IMR-90 (cell line): ENCODE results near the gene ELF2. TPM values are rescaled to one million over a fixed set of nuclear protein-coding genes. Genes with fewer than 3 reads are reported as not detected.

ENCODE experiments used
- ATAC-seq: fragments of 200-7000 bp; cut with Tn5 transposase; 2 replicates; pipeline ENCODE4 v1.9.1; 2020; ENCODE audit warnings: low read depth, mild to moderate bottlenecking, moderate library complexity
- BruUV-seq: library from RNA; stranded (reverse); fragments of 400-500 nt; replicated peaks from 2 replicates; lab custom pipeline; 2021; lab: Mats Ljungman, UMichigan
- CTCF ChIA-PET: fragments of 300-600 bp; formaldehyde crosslinking; extraction: SDS; loops from one replicate; lab custom pipeline; 2021; ENCODE audit warnings: antibody characterized with exemption; lab: Yijun Ruan, JAX
- POLR2A ChIA-PET: fragments of 300-600 bp; sonication (Branson Sonifier 250); formaldehyde crosslinking; loops from one replicate; lab custom pipeline; 2022; ENCODE audit warnings: antibody characterized with exemption; ENCODE audit not compliant: unreplicated experiment; lab: Charles Lee
- DNase-seq: peaks from one replicate; pipeline ENCODE4 v3.0.0; 2013
- H2AFZ ChIP-seq: replicated peaks from 2 replicates; pipeline ENCODE3; 2013; ENCODE audit warnings: low read length, mild to moderate bottlenecking; ENCODE audit not compliant: poor library complexity
- H2AK5ac ChIP-seq: 2 replicates; pipeline ENCODE4 v1.6.1; 2013; ENCODE audit warnings: low read depth, low read length, inconsistent platforms
- H2AK9ac ChIP-seq: replicated peaks from 2 replicates; pipeline ENCODE3; 2013; ENCODE audit warnings: mild to moderate bottlenecking, low read depth, low read length, moderate library complexity; ENCODE audit not compliant: poor library complexity
- H2BK120ac ChIP-seq: 2 replicates; pipeline ENCODE4 v1.6.1; 2013; ENCODE audit warnings: low read depth, low read length, inconsistent platforms
- H2BK15ac ChIP-seq: 3 replicates; pipeline ENCODE4 v1.6.1; 2013; ENCODE audit warnings: low read depth, low read length, inconsistent platforms
- H2BK20ac ChIP-seq: 2 replicates; pipeline ENCODE4 v1.6.1; 2013; ENCODE audit warnings: low read depth, mild to moderate bottlenecking, inconsistent platforms, low read length, moderate library complexity
- H2BK5ac ChIP-seq: 2 replicates; pipeline ENCODE4 v1.6.1; 2013; ENCODE audit warnings: mild to moderate bottlenecking, low read depth, low read length, inconsistent platforms; ENCODE audit not compliant: poor library complexity, severe bottlenecking
- H3K14ac ChIP-seq: replicated peaks from 2 replicates; pipeline ENCODE4 v1.6.1; 2013; ENCODE audit warnings: low read depth, low read length, inconsistent platforms
- H3K18ac ChIP-seq: 2 replicates; pipeline ENCODE4 v1.6.1; 2013; ENCODE audit warnings: low read depth, low read length, control low read depth
- H3K23ac ChIP-seq: 2 replicates; pipeline ENCODE4 v1.6.1; 2013; ENCODE audit warnings: low read depth, low read length, inconsistent platforms
- H3K27ac ChIP-seq: 2 replicates; pipeline ENCODE4 v1.5.1; 2013; ENCODE audit warnings: mild to moderate bottlenecking, control low read depth, low read length; ENCODE audit not compliant: insufficient read depth
- H3K27me3 ChIP-seq: 2 replicates; pipeline ENCODE4 v1.6.1; 2013; ENCODE audit warnings: low read length; ENCODE audit not compliant: control insufficient read depth, insufficient read depth
- H3K36me3 ChIP-seq: 2 replicates; pipeline ENCODE4 v1.6.1; 2013; ENCODE audit warnings: low read length, mixed read lengths; ENCODE audit not compliant: control insufficient read depth, insufficient read depth
- H3K4ac ChIP-seq: 2 replicates; pipeline ENCODE4 v1.6.1; 2013; ENCODE audit warnings: low read depth, low read length, inconsistent platforms
- H3K4me1 ChIP-seq: 2 replicates; pipeline ENCODE4 v1.6.1; 2013; ENCODE audit warnings: low read length, mixed read lengths; ENCODE audit not compliant: control insufficient read depth, insufficient read depth
- H3K4me2 ChIP-seq: 2 replicates; pipeline ENCODE4 v1.6.1; 2013; ENCODE audit warnings: low read depth, mild to moderate bottlenecking, control low read depth, low read length, moderate library complexity
- H3K4me3 ChIP-seq: 2 replicates; pipeline ENCODE4 v1.5.1; 2013; ENCODE audit warnings: low read depth, mild to moderate bottlenecking, control low read depth, low read length, moderate library complexity; ENCODE audit not compliant: insufficient read depth
- H3K56ac ChIP-seq: 2 replicates; pipeline ENCODE4 v1.6.1; 2013; ENCODE audit warnings: low read length, inconsistent platforms; ENCODE audit not compliant: insufficient read depth; ENCODE audit errors: extremely low read depth
- H3K79me1 ChIP-seq, 2 experiments: 2 replicates each; pipeline ENCODE4 v1.6.1; 2013; ENCODE audit warnings: low read length in 2 of 2, inconsistent platforms in 1 of 2, low read depth in 1 of 2
- H3K9ac ChIP-seq: 2 replicates; pipeline ENCODE4 v1.6.1; 2013; ENCODE audit warnings: low read depth, low read length, control low read depth
- H3K9me1 ChIP-seq: 2 replicates; pipeline ENCODE4 v1.6.1; 2013; ENCODE audit warnings: low read length, inconsistent platforms; ENCODE audit not compliant: insufficient read depth
- H3K9me3 ChIP-seq: 2 replicates; pipeline ENCODE4 v1.6.1; 2013; ENCODE audit warnings: low read length; ENCODE audit not compliant: control insufficient read depth, insufficient read depth
- H4K20me1 ChIP-seq: 2 replicates; pipeline ENCODE4 v1.6.1; 2013; ENCODE audit warnings: low read length, inconsistent platforms; ENCODE audit not compliant: insufficient read depth
- H4K5ac ChIP-seq: 2 replicates; pipeline ENCODE4 v1.6.1; 2013; ENCODE audit warnings: mild to moderate bottlenecking, low read depth, low read length, control low read depth
- H4K8ac ChIP-seq, 2 experiments: 2 replicates each; pipeline ENCODE4 v1.6.1; 2013; ENCODE audit warnings: low read depth in 2 of 2, low read length in 2 of 2, control low read depth in 1 of 2, inconsistent platforms in 1 of 2
- H4K91ac ChIP-seq: 2 replicates; pipeline ENCODE4 v1.6.1; 2013; ENCODE audit warnings: low read depth, low read length, inconsistent platforms; ENCODE audit not compliant: insufficient read depth
- BHLHE40 ChIP-seq: fragments of 150-350 bp; IDR thresholded peaks from 2 replicates; pipeline ENCODE4 v1.6.1; 2016; ENCODE audit warnings: mild to moderate bottlenecking, low read depth, low read length
- CHD1 ChIP-seq: IDR thresholded peaks from 2 replicates; pipeline ENCODE4 v1.6.1; 2012; ENCODE audit warnings: low read depth, low read length, improper control_type of control experiment
- FOS ChIP-seq: fragments of 150-350 bp; IDR thresholded peaks from 2 replicates; pipeline ENCODE4 v1.6.1; 2016; ENCODE audit warnings: low read depth, low read length
- MAFK ChIP-seq: IDR thresholded peaks from 2 replicates; pipeline ENCODE4 v1.6.1; 2012; ENCODE audit warnings: low read depth, low read length, improper control_type of control experiment
- RFX5 ChIP-seq: IDR thresholded peaks from 2 replicates; pipeline ENCODE4 v1.8.0; 2012; ENCODE audit warnings: low read depth, mild to moderate bottlenecking, low read length, moderate library complexity
- SMC3 ChIP-seq: fragments of 150-350 bp; IDR thresholded peaks from 2 replicates; pipeline ENCODE4 v1.6.1; 2016; ENCODE audit warnings: low read depth, mild to moderate bottlenecking, antibody characterized with exemption, low read length, moderate library complexity
- WGBS, 2 experiments: methylation state at CpG; one replicate each; pipeline versions ENCODE4 v1.1.5 to v1.1.7; 2013; ENCODE audit warnings: missing lambda C conversion rate in 2 of 2; ENCODE audit not compliant: insufficient read length in 1 of 2; ENCODE audit errors: extremely low coverage in 2 of 2; 5-methylcytosine and 5-hydroxymethylcytosine counted together
- dilution Hi-C: fragments of 300-500 bp; cut with HindIII; formaldehyde crosslinking; loops from one replicate; pipeline ENCODE4 v1.14.3; 2018; ENCODE audit warnings: low sequenced_read_pairs; ENCODE audit not compliant: unreplicated experiment
- in situ Hi-C: fragments of 300-500 bp; cut with MboI; formaldehyde crosslinking; loops from 3 replicates; pipeline ENCODE4 v1.14.3; 2019; ENCODE audit warnings: low sequenced_read_pairs, inconsistent platforms, mixed read lengths
- intact Hi-C: fragments of 100-400 bp; cut with micrococcal nuclease; formaldehyde crosslinking; loops from 2 replicates; pipeline ENCODE4 v1.10.0; 2022
- polyA plus RNA-seq, 3 experiments: library from polyadenylated mRNA; depleted of rRNA; stranded (reverse); fragments of >200 nt; gene quantifications; 2 replicates each; pipeline ENCODE4 v1.2.3, GENCODE V29; 2012; ENCODE audit warnings: low replicate concordance in 1 of 3
- total RNA-seq: library from RNA; depleted of rRNA; stranded (reverse); fragments of >200 nt; gene quantifications from 2 replicates; pipeline ENCODE4 v1.2.3, GENCODE V29; 2012
- TF ChIP-seq, protein P1 (sequence below): conservative IDR thresholded peaks from 2 replicates; pipeline ENCODE4 v1.5.1; 2012; ENCODE audit warnings: mild to moderate bottlenecking, low read depth, low read length, improper control_type of control experiment

Gene ELF2
- total and polyA plus RNA-seq, 2 of the 4 experiments (the other 2 are of a cell fraction): 14.5 to 42.3 TPM

DNA sequence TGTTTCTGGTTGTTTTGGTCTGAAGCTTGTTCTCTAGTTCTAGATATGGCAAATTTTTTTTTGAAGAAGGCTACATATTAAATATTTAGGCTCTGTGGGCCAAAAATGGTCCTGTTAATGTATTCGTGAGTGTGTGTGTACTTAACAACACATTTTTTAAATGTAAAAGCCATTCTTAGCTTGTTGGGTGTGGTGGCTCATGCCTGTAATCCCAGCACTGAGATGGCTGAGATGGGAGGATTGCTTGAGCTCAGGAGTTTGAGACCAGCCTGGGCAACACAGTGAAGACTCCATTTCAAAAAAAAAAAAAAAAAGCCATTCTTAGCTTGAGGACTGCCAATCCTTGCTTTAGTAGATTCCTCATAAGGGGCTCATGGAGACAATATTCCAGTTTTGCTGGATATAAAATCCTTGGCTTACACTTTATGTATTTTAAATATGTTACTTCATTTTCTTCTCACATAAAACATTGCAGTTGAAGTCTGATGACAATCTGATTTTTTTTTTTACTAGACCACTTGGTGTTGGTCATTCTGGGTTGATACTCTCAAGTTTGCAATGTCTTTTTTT lies 138.1 kb downstream of the ELF2 start:
- Histone ChIP-seq H3K27me3 (no peaks in the 10 kb centered on the region), H2BK120ac (no peak overlapping the region), H2AFZ (no peak overlapping the region), H3K18ac (no peak overlapping the region), H3K9me1 (peaks cover 14% of the 10 kb centered on the region), H3K4me3 (no peak overlapping the region), H2AK5ac (no peak overlapping the region), H3K9ac (no peak overlapping the region), H4K91ac (no peak overlapping the region), H3K56ac (no peak overlapping the region), H3K14ac (no peak overlapping the region), H3K4me1 (peaks cover 9% of the 10 kb centered on the region), H4K8ac (no peak overlapping the region), H2AK9ac (no peak overlapping the region), H3K23ac (no peak overlapping the region), H4K20me1 (peaks cover 62% of the 10 kb centered on the region), H2BK5ac (no peak overlapping the region), H3K36me3 (peaks cover 8% of the 10 kb centered on the region), H4K5ac (no peak overlapping the region), H2BK20ac (no peak overlapping the region), H3K9me3 (no peaks in the 10 kb centered on the region), H3K27ac (no peak overlapping the region), H2BK15ac (no peak overlapping the region), H3K4me2 (no peak overlapping the region), H3K4ac (no peak overlapping the region), H3K79me1 (peaks cover 32 to 68% of the 10 kb centered on the region in 2 experiments)
- no peak for ATAC-seq
- POLR2A ChIA-PET: no interaction called here
- no CpG with 5 or more reads among the region's 1 CpG for WGBS, 2 experiments
- DNase-seq: no peak
- in situ Hi-C loops: no loop called here
- intact Hi-C loops: no loop called here
- BruUV-seq: no TSS peak
- dilution Hi-C loops: no loop called here
- TF ChIP-seq BHLHE40: no peak
- TF ChIP-seq MAFK: no peak
- TF ChIP-seq, protein P1, sequence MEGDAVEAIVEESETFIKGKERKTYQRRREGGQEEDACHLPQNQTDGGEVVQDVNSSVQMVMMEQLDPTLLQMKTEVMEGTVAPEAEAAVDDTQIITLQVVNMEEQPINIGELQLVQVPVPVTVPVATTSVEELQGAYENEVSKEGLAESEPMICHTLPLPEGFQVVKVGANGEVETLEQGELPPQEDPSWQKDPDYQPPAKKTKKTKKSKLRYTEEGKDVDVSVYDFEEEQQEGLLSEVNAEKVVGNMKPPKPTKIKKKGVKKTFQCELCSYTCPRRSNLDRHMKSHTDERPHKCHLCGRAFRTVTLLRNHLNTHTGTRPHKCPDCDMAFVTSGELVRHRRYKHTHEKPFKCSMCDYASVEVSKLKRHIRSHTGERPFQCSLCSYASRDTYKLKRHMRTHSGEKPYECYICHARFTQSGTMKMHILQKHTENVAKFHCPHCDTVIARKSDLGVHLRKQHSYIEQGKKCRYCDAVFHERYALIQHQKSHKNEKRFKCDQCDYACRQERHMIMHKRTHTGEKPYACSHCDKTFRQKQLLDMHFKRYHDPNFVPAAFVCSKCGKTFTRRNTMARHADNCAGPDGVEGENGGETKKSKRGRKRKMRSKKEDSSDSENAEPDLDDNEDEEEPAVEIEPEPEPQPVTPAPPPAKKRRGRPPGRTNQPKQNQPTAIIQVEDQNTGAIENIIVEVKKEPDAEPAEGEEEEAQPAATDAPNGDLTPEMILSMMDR: no peak
- no peak for TF ChIP-seq RFX5
- TF ChIP-seq FOS: no peak
- TF ChIP-seq SMC3: no peak
- no peak for TF ChIP-seq CHD1
- CTCF ChIA-PET: interaction anchor here (1.3 kb wide), 1 partner anchor 8 kb away, joined by 7 read pairs; no protein-coding TSS in a partner anchor
